Fibroblast of pulmonary artery (primary cell): ENCODE measurements around the gene PTPRM.

Experiments
- DNase-seq: peaks from one replicate; pipeline ENCODE4 v3.0.0-alpha.2; 2010; ENCODE audit warnings: low read depth
- H3K4me3 ChIP-seq: replicated peaks from 2 replicates; pipeline ENCODE4 v1.5.1; 2011; ENCODE audit warnings: low read depth, mild to moderate bottlenecking, control low read depth, low read length, moderate library complexity
- CTCF ChIP-seq: IDR thresholded peaks from 2 replicates; pipeline ENCODE4 v1.5.1; 2011; ENCODE audit warnings: mild to moderate bottlenecking, control low read depth, low read length, inconsistent platforms; ENCODE audit errors: missing control alignments

Gene PTPRM

DNA sequence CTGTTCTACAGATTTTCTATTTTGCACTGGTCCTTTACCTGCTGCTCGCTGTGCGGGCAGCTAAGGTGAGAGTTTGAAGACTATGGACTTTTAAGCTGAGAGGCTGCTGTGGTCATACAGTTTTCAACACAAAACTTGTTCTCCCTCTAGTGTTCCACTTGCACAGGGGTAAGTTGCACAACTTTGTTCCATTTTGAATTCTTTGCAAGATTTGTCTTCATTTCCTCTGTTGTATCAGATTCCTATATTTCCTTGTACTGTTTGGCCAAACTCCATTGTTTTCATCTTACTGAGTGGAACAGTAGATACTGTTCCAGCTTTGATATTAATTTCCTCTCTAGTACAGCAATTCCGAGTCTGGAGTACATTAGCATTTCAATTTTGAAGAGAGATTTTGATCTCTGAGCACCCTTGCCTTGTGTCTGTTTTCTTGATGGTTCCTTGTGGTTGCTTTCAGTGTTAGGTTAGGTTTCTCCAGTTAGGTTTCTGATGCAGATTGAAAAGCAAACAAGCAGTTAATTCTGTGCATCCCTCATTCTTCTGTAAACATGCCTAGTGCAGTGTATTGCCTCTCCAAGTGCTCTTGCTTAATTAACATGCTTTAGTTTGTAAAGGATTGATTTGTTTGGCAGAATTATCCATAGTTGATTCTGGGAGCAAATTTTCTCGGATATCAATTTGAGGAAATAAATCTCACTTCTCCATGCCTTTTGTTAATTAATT, 188.8 kb downstream of the PTPRM start:
- TF ChIP-seq CTCF: peak; percentile 61
- peak; percentile 71 for DNase-seq
- H3K4me3 ChIP-seq: no peak overlapping the region

GRCh38 chr18:7757175-7757574, 190.1 kb downstream of the PTPRM start:
- TF ChIP-seq CTCF: no peak
- DNase-seq: no peak
- H3K4me3 ChIP-seq: no peak overlapping the region

- no peak for DNase-seq
- no peak for TF ChIP-seq CTCF
- no peak overlapping the region for H3K4me3 ChIP-seq
Measured at GRCh38 chr18:7758764-7759163, 191.6 kb downstream of the PTPRM start.

DNA sequence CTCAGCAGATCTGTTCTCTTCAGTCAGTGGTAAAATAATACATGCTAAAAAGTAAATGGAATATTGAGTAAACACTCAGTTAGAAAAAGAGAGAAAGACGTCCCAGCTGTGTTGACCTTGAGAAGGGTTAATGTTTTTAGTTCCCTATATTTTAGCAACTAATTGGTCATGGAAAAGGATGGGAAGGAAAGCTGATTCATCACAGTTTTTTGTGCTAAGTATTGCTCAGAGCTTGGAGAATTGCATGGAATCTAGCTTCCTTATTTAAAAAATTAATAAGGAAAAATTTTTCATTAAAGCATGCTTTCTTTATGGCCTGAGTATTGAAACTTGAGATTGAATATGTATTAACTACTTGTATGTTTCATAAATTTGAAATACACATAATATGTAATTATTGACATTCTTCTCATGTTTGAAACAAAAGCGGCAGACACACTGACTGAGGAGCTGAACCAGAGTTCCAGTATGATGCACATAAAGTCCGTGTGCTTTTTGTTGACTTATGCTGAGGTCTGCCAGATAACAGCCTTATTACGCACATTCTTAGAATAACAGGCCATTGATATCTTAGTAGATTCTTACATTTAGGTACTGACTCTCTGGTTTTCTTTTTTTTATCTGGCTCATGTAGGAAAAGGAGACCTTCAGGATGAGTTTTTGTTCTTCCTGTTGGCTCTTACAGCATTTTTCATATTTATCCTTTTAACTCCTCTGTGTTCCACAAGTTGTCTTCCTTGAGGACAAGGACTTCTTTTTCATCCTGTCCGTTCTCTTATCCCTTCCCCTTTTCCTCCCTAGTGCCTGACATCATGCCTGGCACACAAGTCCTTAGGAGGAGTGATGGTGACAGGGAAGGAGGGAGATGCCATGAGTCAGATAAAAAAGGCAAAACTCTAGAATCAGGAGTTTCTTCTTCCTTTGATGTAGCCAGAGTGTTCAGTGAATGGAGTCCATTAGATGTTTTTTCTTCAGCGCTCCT, 194.1 kb downstream of the PTPRM start:
- peak; percentile 79 for DNase-seq
- H3K4me3 ChIP-seq: no peak overlapping the region
- TF ChIP-seq CTCF: no peak

- DNase-seq: no peak
- H3K4me3 ChIP-seq: no peak overlapping the region
- no peak for TF ChIP-seq CTCF
Measured at GRCh38 chr18:7764405-7764804, 197.3 kb downstream of the PTPRM start.

DNA sequence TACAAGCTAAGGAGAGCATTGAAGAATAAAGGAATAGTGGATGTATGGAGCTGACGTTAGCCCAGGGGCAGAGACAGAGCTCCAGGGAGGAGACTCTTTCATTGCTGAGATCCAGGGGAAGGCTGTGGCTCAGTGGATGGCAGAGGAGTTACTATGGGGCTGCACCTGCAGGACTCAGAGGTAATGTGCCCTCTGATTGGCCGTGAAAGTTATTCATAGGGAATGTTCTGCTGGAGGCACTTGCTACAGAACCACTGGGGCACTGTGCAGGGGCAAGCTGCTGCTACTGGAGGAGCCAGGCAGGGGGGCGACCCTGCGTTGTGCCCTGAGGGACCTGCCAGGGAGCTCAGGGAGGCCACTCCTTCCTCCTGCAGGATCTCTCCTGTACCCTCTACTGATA, 199.2 kb downstream of the PTPRM start:
- TF ChIP-seq CTCF: no peak
- no peak for DNase-seq
- no peak overlapping the region for H3K4me3 ChIP-seq
